NB4 (cell line): Measurements from ENCODE around the gene GPC5.

Source experiments
- CTCF ChIP-seq: IDR thresholded peaks from one replicate; pipeline ENCODE4 v1.5.1; 2012; ENCODE audit warnings: low read depth, low read length
- TF ChIP-seq, protein P1 (sequence below): IDR thresholded peaks from 2 replicates; pipeline ENCODE4 v1.6.1; 2011; ENCODE audit warnings: low read depth, low read length

DNA sequence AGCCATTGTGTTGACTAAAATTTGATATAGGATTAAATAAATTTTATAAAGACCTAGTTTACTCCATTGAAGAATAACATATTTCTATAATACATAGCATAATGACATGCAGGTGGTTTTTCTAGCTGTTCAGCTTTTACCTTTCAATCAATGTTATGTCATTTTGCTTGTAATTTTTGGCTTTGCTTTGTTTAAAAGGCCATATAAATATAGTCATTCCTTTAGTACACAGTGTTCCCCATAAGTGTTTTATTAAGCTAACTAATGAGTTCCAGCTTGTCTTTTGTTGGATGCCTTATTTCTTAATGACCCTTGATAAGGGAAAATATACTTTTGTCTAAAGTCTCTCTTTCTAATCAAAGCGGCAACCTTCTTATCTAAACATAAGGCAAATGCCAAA, 921.9 kb downstream of the GPC5 start:
- no peak for TF ChIP-seq CTCF
- TF ChIP-seq, protein P1, sequence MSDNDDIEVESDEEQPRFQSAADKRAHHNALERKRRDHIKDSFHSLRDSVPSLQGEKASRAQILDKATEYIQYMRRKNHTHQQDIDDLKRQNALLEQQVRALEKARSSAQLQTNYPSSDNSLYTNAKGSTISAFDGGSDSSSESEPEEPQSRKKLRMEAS: no peak
